GF-D8 (cell line): ENCODE measurements around the gene CEP112.

ENCODE experiments used
- DNase-seq: peaks from one replicate; lab custom pipeline; 2025; lab: John Stamatoyannopoulos, UW

Gene CEP112

DNA sequence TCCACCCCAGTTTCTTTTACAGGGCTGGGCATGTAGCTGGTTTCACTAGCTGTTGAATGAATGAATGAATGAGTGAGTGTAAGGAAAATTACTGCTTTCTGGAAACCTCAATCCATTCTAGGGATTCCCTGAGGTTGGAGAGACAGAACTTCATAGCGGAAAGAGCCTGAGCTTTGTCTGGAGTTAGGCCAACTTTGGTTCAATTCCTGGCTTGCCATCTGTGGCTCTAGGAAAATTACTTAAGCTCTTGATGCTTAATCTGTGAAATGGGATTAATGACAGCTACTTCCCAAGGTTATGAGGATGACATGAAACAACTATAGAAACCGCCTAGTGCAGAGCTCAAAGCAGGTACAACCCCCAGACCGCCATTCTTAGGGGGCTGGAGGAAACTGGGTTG lies 554.1 kb downstream of the CEP112 start:
- no peak for DNase-seq

GRCh38 chr17:65634533-65634932 lies 557.4 kb downstream of the CEP112 start:
- no peak for DNase-seq

- no peak for DNase-seq
These were observed 557.9 kb downstream of the CEP112 start for GRCh38 chr17:65633988-65634387.

GRCh38 chr17:65633146-65633881 lies 558.6 kb downstream of the CEP112 start:
- no peak for DNase-seq

- no peak for DNase-seq
These were observed 561.4 kb downstream of the CEP112 start for GRCh38 chr17:65630502-65630901.

- DNase-seq: no peak
These were observed 562.7 kb downstream of the CEP112 start for GRCh38 chr17:65629234-65629690.

- no peak for DNase-seq
These were observed 563.3 kb downstream of the CEP112 start for GRCh38 chr17:65628644-65629036.

DNA sequence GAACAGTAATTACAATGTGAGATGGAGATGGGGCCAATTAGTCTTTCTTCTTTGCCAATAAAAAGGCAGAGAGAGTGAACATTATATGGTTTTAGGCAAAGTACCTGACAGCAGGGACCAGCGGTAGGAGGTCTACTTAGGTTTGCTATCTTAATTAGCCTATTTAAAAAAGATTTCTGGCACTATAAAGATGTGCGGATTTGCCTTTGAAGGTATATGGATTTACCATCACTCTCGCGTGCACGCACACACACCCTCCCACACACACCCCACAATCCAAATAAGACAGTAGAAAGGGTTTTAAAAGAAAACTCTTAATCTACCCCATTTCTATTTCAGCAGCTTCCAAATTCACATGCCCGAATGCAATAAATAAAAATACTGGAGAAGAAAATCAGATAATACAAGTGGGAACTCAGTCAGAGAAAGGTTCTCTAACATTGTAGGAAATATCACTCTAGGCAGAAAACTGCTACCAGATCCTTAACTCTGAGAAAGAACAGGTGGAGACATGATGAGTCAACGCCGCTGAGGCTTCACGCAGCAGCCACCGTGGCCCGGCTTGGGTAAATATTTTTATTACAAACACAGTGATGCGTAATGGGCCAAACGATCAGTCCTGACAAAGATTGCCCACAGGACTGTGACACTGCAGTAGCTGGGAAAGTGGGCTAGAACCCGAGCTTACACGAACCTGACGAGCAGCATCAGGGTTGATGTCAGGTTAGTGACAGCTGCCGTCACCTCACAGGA lies 563.9 kb downstream of the CEP112 start:
- no peak for DNase-seq

- no peak for DNase-seq
These were observed 564.8 kb downstream of the CEP112 start for GRCh38 chr17:65627108-65627507.

GRCh38 chr17:65626451-65626850 lies 565.5 kb downstream of the CEP112 start:
- no peak for DNase-seq

DNA sequence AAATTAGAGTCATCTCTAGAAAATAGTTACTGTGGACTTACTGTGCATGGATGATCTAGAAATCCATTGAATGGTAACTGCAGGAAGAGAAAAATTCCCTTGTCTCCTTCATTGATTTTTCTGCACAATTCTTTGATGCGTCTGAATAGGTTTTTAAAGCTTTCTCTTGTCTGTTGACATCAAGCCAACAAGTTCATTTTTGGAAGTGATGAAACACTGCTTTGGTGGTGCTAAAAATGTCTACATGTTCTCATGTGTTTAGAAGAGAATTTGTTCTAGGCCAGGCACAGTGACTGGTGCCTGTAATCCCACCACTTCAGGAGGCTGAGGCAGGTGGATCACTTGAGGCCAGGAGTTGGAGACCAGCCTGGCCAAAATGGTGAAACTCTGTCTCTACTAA lies 573.4 kb downstream of the CEP112 start:
- no peak for DNase-seq

GRCh38 chr17:65617496-65617895 lies 574.4 kb downstream of the CEP112 start:
- DNase-seq: no peak

DNA sequence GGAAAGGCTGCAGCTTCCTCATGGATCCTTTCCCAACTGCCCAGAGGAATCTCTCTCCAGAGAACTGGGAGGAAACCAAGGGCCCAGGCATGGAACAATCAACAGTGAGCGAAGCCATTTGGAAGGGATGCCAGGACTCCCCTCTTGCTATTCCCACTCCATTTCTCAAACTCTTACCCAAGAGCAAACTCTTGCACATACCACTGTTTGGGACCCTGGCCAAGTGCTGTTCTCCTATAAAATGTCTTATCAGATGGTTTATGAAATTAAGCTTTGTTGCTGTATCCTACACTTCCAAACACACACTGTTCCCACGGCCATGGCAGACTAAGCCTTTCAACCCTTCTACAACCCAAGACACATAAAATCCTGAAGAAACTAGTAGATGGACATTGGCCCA lies 582.2 kb downstream of the CEP112 start:
- DNase-seq: no peak

GRCh38 chr17:65609286-65609685 lies 582.6 kb downstream of the CEP112 start:
- no peak for DNase-seq

DNA sequence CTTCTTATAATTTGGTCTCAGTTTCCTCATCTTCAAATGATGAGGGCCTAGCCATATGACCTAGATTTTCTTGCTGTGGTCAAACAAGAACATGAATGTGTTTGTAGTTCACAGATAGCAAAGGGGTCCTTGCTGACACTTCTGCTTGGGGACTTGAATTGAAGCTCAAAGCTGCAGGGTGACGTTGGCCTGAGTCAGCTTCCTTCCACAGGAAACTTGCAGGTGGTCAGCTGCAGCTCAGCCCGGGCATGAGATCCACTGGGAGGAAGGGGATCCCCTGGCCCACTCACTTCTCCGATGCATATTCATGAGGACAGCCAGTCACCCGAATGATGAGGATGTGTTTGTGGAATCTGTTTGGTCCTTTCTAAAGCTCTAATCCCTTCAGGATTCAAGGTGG lies 587.9 kb downstream of the CEP112 start:
- DNase-seq: no peak

- no peak for DNase-seq
These were observed 590.1 kb downstream of the CEP112 start for GRCh38 chr17:65601881-65602280.

GRCh38 chr17:65601145-65601544 lies 590.8 kb downstream of the CEP112 start:
- DNase-seq: no peak

DNA sequence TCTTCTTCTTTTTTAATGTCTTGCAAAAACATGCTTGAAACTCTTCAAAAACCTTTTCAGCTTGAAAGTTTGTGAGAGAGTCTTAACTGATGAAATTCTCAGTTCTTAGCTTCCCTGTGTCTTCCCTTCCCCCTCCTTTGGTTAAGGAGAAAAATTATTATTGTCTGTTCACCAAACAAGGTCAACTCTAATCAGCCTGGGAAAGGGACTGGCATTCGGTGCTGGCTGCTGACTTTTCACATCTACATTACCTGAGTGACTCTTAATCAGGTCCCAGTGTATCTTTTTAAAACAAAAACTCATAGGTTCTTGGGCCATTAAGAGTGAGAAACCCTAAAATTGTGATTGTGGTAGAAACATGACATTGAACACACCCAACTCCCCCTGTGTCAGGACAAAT lies 591.4 kb downstream of the CEP112 start:
- no peak for DNase-seq

GRCh38 chr17:65599650-65600049 lies 592.3 kb downstream of the CEP112 start:
- no peak for DNase-seq

DNA sequence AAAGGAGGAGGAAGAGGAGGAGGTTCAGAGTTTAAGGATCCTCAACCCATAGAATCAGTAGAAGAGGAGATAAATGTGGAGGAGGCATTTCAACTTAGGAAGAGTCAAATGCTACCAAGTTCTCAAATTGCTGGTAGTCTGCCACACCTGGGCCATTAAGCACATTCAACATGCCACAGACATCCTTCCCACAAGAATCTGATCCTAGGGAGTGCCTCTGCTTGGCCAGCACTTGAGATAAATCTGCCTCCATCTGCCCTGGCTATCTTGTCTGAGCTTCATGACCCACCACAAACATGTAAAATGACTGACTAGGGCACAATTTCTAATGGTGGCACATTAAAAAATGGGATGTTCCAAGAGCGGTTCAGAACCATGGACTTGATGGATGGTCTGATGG lies 593.2 kb downstream of the CEP112 start:
- DNase-seq: no peak

GRCh38 chr17:65595071-65595656 lies 596.8 kb downstream of the CEP112 start:
- DNase-seq: no peak

DNA sequence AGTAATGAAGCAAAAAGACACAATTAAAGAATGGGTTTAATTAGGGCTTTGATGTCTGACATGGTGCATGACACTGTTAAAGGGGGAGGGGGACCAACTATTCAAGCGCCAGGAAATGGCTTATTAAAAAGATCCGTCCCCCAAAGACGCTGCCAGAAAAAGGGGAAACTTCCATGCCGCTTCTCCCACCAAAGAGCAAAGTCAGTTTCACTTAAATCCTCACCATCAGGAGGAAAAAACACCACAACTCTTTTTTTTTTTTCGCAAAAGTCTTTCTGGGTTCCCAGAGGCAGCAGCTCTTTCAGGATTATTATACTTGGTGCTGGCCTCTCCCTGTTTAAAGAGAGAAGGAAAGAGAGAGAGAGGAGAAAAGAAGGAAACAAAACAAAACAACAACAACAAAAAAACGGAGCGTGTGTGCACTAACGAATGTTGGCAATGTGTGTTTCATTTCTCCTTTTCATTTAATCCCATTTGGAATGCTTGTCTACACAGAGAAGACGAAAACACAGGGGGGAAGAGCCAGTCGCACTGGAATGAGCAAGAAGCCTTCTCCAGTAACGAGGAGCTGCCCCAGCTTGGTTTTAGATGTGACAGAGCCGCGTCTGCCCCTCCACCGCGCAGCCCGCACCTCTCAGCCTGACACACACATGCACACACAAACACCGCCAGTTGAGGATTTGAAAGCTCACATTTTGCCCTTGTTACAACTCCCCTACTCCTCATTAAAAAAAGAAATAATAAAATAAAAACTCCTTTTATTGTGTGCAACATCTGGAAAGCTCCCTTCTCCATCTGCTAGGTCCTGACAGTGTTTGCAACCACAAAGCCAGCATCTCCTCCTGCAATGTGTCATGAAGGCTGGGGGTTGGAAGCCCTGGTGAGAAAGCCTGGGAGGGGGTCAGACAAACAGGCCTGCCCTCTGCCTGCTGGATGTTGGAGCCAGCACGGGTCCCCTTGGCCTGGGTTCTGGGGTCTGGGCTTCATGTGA lies 597.8 kb downstream of the CEP112 start:
- DNase-seq: no peak
